Measurements from ENCODE around the gene SPAG17. TPM values are rescaled to one million over a fixed set of nuclear protein-coding genes. Genes with fewer than 3 reads are reported as not detected.

SPAG17 gene
- total and polyA plus RNA-seq, 2 of the 13 experiments (the other 11 are each of a cell fraction or from before 2014, with no cell fraction given) = not detected

DNA sequence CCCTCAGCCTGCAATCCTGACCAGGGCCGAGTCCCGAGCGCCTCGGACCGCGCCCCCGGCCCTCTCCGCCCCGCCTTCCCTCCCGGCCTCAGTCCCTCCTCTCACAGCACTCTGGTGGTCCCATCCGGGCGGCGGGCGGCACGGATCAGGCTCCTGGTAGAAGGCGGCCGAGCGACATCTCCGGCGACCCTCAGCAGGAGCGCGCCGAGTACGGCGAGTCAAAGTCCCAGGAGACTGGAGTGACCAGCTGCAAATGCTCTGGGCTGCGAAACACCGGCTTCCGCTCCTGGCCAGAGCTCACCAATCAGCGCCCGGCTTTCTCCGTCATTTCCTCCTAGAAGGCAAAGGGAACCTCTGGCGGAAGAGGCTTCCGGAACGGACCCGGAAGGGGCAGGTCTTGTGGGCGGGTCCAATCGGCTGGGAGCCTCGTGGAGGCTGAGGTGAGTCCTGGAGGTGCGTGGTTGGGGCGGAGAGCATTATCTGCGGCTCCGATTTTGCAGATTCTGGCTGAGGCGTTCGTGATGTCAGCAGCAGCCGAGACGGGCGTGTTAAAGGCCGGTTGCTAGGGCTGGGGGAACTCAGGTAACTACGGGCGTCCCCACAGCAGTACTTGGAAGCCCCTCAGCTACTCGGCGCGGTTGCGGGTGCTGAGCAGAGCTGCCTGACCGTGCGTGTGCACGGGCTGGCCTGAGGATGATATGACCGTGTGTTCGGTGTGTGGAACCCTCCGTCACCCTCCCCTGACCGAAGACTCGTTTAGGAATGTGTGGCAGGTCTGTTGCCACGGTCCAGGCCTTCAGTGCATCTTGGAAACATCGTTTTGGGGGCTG lies 255.5 kb downstream of the SPAG17 start, which contains the start of the genes GDAP2 and WDR3 (continued):
- TF ChIP-seq SRY (CRISPR knock-in tag; IDR thresholded peaks at IDR 0.05) (0 out of 2 replicates have a peak, but pooled peaks have one; percentile 45), IRF2 (CRISPR knock-in tag; IDR thresholded peaks at IDR 0.05) (peak; percentile 33; the same call in 1 of the 2 replicates), FOXP1 (IDR thresholded peaks at IDR 0.05) (no peak), FOXP1 (CRISPR knock-in tag; IDR thresholded peaks at IDR 0.05) (no peak), ZNF652 (CRISPR knock-in tag; IDR thresholded peaks at IDR 0.05; ENCODE audit: borderline replicate concordance, low read depth) (no peak), ZBTB7B (CRISPR knock-in tag; IDR thresholded peaks at IDR 0.05) (no peak), PHF21A (CRISPR knock-in tag; IDR thresholded peaks at IDR 0.05) (peak; percentile 41; the same call in 1 of the 2 replicates), HES4 (CRISPR knock-in tag; IDR thresholded peaks at IDR 0.05; ENCODE audit: borderline replicate concordance) (peak; percentile 71; the same call in 1 of the 2 replicates), HDAC1 (CRISPR knock-in tag; IDR thresholded peaks at IDR 0.05) (peak; percentile 69), GATAD1 (CRISPR knock-in tag; IDR thresholded peaks at IDR 0.05) (peak; percentile 92), PHF8 (CRISPR knock-in tag; IDR thresholded peaks at IDR 0.05) (peak; percentile 94), ZNF720 (CRISPR knock-in tag; IDR thresholded peaks at IDR 0.05) (no peak), RAD51 (IDR thresholded peaks at IDR 0.05; ENCODE audit: borderline replicate concordance) (no peak), NFYB (CRISPR knock-in tag; IDR thresholded peaks at IDR 0.05) (peak; percentile 87), NR2F2 (IDR thresholded peaks at IDR 0.05; ENCODE audit: borderline replicate concordance, low read depth) (no peak), CBX1 (IDR thresholded peaks at IDR 0.05; ENCODE audit: low read depth) (no peak)
- TF ChIP-seq, protein P1, sequence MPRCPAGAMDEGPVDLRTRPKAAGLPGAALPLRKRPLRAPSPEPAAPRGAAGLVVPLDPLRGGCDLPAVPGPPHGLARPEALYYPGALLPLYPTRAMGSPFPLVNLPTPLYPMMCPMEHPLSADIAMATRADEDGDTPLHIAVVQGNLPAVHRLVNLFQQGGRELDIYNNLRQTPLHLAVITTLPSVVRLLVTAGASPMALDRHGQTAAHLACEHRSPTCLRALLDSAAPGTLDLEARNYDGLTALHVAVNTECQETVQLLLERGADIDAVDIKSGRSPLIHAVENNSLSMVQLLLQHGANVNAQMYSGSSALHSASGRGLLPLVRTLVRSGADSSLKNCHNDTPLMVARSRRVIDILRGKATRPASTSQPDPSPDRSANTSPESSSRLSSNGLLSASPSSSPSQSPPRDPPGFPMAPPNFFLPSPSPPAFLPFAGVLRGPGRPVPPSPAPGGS (CRISPR knock-in tag; IDR thresholded peaks at IDR 0.05) = peak; percentile 82; the same call in 1 of the 2 replicates
- TF ChIP-seq, protein P2, sequence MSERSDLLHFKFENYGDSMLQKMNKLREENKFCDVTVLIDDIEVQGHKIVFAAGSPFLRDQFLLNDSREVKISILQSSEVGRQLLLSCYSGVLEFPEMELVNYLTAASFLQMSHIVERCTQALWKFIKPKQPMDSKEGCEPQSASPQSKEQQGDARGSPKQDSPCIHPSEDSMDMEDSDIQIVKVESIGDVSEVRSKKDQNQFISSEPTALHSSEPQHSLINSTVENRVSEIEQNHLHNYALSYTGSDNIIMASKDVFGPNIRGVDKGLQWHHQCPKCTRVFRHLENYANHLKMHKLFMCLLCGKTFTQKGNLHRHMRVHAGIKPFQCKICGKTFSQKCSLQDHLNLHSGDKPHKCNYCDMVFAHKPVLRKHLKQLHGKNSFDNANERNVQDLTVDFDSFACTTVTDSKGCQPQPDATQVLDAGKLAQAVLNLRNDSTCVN (CRISPR knock-in tag; IDR thresholded peaks at IDR 0.05; ENCODE audit: borderline replicate concordance) = peak; percentile 14; the same call in 1 of the 2 replicates
- TF ChIP-seq, protein P3, sequence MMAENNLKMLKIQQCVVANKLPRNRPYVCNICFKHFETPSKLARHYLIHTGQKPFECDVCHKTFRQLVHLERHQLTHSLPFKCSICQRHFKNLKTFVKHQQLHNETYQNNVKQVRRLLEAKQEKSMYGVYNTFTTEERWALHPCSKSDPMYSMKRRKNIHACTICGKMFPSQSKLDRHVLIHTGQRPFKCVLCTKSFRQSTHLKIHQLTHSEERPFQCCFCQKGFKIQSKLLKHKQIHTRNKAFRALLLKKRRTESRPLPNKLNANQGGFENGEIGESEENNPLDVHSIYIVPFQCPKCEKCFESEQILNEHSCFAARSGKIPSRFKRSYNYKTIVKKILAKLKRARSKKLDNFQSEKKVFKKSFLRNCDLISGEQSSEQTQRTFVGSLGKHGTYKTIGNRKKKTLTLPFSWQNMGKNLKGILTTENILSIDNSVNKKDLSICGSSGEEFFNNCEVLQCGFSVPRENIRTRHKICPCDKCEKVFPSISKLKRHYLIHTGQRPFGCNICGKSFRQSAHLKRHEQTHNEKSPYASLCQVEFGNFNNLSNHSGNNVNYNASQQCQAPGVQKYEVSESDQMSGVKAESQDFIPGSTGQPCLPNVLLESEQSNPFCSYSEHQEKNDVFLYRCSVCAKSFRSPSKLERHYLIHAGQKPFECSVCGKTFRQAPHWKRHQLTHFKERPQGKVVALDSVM (CRISPR knock-in tag; IDR thresholded peaks at IDR 0.05) = peak; percentile 91
- TF ChIP-seq, protein P4, sequence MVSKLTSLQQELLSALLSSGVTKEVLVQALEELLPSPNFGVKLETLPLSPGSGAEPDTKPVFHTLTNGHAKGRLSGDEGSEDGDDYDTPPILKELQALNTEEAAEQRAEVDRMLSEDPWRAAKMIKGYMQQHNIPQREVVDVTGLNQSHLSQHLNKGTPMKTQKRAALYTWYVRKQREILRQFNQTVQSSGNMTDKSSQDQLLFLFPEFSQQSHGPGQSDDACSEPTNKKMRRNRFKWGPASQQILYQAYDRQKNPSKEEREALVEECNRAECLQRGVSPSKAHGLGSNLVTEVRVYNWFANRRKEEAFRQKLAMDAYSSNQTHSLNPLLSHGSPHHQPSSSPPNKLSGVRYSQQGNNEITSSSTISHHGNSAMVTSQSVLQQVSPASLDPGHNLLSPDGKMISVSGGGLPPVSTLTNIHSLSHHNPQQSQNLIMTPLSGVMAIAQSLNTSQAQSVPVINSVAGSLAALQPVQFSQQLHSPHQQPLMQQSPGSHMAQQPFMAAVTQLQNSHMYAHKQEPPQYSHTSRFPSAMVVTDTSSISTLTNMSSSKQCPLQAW (CRISPR knock-in tag; IDR thresholded peaks at IDR 0.05) = peak; percentile 68
- TF ChIP-seq, protein P5, sequence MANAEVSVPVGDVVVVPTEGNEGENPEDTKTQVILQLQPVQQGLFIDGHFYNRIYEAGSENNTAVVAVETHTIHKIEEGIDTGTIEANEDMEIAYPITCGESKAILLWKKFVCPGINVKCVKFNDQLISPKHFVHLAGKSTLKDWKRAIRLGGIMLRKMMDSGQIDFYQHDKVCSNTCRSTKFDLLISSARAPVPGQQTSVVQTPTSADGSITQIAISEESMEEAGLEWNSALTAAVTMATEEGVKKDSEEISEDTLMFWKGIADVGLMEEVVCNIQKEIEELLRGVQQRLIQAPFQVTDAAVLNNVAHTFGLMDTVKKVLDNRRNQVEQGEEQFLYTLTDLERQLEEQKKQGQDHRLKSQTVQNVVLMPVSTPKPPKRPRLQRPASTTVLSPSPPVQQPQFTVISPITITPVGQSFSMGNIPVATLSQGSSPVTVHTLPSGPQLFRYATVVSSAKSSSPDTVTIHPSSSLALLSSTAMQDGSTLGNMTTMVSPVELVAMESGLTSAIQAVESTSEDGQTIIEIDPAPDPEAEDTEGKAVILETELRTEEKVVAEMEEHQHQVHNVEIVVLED (CRISPR knock-in tag; IDR thresholded peaks at IDR 0.05; ENCODE audit: borderline replicate concordance) = peak; percentile 53; the same call in 1 of the 2 replicates
- TF ChIP-seq, protein P6, sequence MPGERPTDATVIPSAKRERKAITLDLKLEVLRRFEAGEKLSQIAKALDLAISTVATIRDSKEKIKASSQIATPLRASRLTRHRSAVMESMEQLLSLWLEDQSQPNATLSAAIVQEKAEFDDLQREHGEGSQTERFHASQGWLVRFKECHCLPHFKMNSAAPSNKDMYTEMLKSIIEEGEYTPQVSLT (CRISPR knock-in tag; IDR thresholded peaks at IDR 0.05; ENCODE audit: borderline replicate concordance, low read depth) = no peak
